Activated T-cell treated with anti-CD3 and anti-CD28 coated beads, Interleukin-2, amount 50 U/mL, for 72 hours (primary cell): ENCODE results near the gene DAG1. TPM values are rescaled to one million over a fixed set of nuclear protein-coding genes. Genes with fewer than 3 reads are reported as not detected.

Source experiments
- ATAC-seq, 2 donors: fragments of 150-1000 bp; cut with Tn5 transposase; replicated peaks in 1 of 2; 2 replicates each; pipeline ENCODE4 v1.10.0; 2021; ENCODE audit warnings: moderate library complexity in 2 of 2, mild to moderate bottlenecking in 1 of 2
- DNase-seq, 2 donors: peaks; one replicate each; pipeline ENCODE4 v3.0.0; 2021 to 2022; ENCODE audit warnings: mixed read lengths in 1 of 2
- H3K27ac Mint-ChIP-seq: one replicate; pipeline ENCODE4 v1.8.0; 2022; ENCODE audit warnings: mild to moderate bottlenecking, moderate library complexity, mixed read lengths
- H3K27me3 Mint-ChIP-seq: one replicate; pipeline ENCODE4 v1.8.0; 2022; ENCODE audit warnings: low read depth, mixed read lengths
- H3K36me3 Mint-ChIP-seq, 2 donors: one replicate each; pipeline ENCODE4 v1.8.0; 2022; ENCODE audit warnings: mixed read lengths in 2 of 2, mild to moderate bottlenecking in 1 of 2; ENCODE audit not compliant: insufficient read depth in 2 of 2
- H3K4me1 Mint-ChIP-seq: one replicate; pipeline ENCODE4 v1.8.0; 2022; ENCODE audit warnings: low read depth, mixed read lengths
- H3K4me3 Mint-ChIP-seq, 2 donors: one replicate each; pipeline ENCODE4 v1.8.0; 2022; ENCODE audit warnings: mild to moderate bottlenecking in 2 of 2, mixed read lengths in 2 of 2, moderate library complexity in 2 of 2
- H3K9me3 Mint-ChIP-seq, 2 donors: one replicate each; pipeline ENCODE4 v1.8.0; 2022; ENCODE audit warnings: mixed read lengths in 2 of 2
- total RNA-seq, 2 donors: library from RNA; stranded (reverse); gene quantifications; one replicate each; pipeline ENCODE4 v1.2.3, GENCODE V29; 2022

Gene DAG1
- total RNA-seq, 2 donors from 2014 or later: 9.1 to 10.3 TPM

DNA sequence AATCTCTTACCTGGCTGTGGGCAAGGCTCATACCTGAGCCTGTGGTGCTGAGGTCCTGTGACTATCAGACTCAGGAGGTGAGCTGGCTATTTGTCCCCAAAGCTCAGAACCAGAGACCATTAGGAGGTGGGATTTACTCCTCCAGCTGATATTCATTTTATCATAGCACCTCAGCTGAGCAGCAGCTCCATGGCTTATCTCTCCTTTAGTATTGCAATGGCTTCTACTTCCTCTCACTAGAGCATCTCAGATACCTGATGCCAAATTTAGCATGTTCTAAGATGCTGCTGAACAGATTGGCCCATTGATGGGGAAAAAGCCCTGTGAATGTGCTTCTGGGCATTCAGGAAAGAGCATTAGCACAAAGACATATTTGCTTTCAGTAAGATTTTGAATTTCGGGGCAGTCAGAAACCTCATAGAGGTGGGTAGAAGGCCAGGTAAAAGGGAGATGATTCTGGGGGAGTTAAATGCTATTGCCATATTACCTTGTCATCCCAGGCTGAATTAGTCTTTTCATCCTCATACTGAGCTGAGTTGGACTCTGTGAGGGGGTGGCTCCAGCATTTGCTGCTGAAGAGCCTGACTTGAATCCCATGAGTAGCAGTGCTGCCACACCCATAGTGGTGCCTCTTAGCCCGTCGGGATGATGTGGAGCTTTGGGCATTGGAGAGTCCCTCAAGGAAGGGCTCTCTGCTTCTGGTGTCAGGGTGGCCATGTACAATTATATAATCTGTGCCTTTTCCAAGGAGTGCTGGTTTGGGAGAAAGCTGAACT lies 86.6 kb downstream of the DAG1 start:
- H3K36me3 Mint-ChIP-seq: peaks cover 0 to 2% of the 10 kb centered on the region in 2 donors
- peaks cover 39% of the 10 kb centered on the region for H3K27me3 Mint-ChIP-seq
- no peak overlapping the region for H3K27ac Mint-ChIP-seq
- H3K9me3 Mint-ChIP-seq: no peaks in the 10 kb centered on the region
- peaks cover 23% of the 10 kb centered on the region for H3K4me1 Mint-ChIP-seq
- DNase-seq (no peak), ATAC-seq (no peak)
- no peak overlapping the region for H3K4me3 Mint-ChIP-seq

DNA sequence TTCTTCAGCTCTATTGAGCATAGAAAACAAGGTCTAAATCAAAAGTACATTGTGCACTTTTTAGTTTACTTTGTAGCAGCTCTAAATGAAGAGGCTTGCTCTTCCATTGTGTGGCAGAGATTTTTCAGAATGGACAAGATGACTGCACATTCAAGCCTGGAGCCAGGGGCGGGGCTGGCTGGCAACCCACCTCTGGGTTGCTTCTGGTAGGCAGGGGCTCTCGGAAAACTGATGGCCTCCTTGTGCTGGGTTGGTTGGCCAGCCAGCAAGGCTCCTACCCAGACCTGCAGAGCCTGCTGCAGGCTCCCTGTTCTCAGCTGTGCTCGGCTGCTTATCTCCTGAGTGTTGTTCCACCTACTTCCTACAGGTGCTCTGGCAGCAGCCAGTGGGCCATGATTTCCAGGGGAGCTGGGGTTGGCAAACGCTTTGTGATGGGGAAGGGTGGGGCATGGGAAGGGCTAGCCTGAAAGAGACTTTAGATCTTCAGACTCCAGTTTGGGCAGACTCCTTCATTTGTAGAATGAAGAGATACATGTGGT lies 93.0 kb downstream of the DAG1 start:
- Mint-ChIP-seq H3K9me3 (no peaks in the 10 kb centered on the region), H3K27me3 (peaks cover 8% of the 10 kb centered on the region), H3K4me1 (no peaks in the 10 kb centered on the region), H3K4me3 (no peak overlapping the region), H3K27ac (no peak overlapping the region), H3K36me3 (no peaks in the 10 kb centered on the region)
- ATAC-seq: no peak
- DNase-seq: no peak

DNA sequence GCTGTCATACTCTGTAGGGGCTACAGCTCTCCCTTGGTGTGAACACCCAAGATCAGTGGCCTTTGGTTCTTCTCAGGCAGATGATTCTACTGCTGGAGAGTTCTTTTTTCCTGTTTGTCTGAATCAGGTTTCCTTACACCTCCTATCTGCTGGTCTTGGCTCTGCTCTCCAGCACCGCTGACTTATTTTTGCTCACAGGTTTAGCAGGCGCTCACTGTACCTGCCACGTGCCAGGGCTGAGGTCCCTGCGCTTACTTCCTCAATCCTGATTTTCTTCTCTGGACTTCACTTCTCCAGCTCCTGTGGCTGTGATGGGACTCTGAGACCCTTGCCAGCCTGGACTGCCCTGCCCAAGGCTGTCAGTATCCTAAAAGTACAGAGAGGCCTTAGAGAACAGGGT lies 93.7 kb downstream of the DAG1 start:
- Mint-ChIP-seq H3K27me3 (peaks cover 1% of the 10 kb centered on the region), H3K4me3 (no peak overlapping the region), H3K36me3 (no peaks in the 10 kb centered on the region), H3K4me1 (no peaks in the 10 kb centered on the region), H3K27ac (no peak overlapping the region), H3K9me3 (no peaks in the 10 kb centered on the region)
- DNase-seq (no peak), ATAC-seq (no peak)

DNA sequence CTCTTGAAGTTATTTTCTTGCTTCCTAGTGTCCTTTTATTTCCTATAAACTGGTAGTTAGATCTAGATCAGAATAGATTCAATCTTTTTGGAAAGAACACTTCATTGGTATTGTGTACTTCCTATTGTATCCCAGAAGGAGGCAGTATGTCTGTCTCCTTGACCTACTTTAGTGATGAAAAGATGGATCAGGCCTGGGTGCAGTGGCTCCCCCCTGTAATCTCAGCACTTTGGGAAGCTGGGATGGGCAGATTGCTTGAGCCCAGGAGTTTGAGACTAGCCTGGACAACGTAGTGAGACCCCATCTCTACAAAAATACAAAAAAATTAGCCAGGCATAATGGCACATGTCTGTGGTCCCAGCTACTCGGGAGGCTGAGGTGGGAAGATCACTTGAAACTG lies 96.2 kb downstream of the DAG1 start:
- Mint-ChIP-seq H3K9me3 (no peaks in the 10 kb centered on the region), H3K27me3 (no peaks in the 10 kb centered on the region), H3K4me3 (no peak overlapping the region), H3K4me1 (no peaks in the 10 kb centered on the region), H3K36me3 (no peaks in the 10 kb centered on the region), H3K27ac (no peak overlapping the region)
- DNase-seq: no peak
- no peak for ATAC-seq

DNA sequence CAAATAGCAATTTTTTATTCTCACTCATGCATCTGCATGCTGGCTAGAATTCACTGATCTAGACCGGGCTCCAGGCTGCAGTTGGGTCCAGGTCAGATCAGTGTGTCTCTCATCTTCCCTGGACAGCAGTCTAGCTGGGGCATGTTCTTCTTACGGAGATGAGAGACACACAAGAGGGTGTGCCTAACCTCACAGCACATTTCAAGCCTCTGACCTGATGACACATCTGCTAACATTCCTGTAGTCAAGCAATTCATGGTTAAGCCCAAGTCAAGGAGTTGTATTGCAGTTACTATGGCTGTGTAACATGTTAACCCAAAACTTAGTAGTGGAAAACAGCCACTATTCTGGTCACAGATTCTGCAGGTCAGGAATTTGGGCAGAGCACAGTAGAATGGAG lies 97.3 kb downstream of the DAG1 start:
- Mint-ChIP-seq H3K9me3 (no peaks in the 10 kb centered on the region), H3K4me1 (no peaks in the 10 kb centered on the region), H3K27me3 (no peaks in the 10 kb centered on the region), H3K27ac (no peak overlapping the region), H3K36me3 (no peaks in the 10 kb centered on the region), H3K4me3 (no peak overlapping the region)
- DNase-seq: no peak
- ATAC-seq: no peak

DNA sequence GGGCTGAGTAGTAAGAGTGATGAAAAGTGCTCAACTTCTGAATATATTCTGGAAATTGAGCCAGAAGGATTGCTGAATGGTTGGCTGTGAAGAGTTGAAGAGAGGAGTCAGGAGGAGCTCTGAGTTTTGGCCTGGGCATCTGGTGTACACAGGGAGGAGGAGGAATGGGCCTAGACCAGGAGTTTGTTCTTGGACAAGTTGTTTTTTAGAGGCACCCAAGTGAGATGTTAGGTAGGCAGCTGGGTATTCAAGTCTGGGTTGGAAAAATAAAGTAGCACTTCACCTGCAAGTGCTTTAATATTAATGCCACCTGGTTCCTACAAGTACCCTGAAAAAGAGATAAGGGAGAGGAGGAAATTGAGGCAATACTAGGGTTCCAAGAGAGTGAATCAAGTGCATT lies 98.9 kb downstream of the DAG1 start:
- DNase-seq (no peak), ATAC-seq (no peak)
- Mint-ChIP-seq H3K4me1 (no peaks in the 10 kb centered on the region), H3K27ac (no peak overlapping the region), H3K4me3 (no peak overlapping the region), H3K27me3 (no peaks in the 10 kb centered on the region), H3K36me3 (no peaks in the 10 kb centered on the region), H3K9me3 (no peaks in the 10 kb centered on the region)

DNA sequence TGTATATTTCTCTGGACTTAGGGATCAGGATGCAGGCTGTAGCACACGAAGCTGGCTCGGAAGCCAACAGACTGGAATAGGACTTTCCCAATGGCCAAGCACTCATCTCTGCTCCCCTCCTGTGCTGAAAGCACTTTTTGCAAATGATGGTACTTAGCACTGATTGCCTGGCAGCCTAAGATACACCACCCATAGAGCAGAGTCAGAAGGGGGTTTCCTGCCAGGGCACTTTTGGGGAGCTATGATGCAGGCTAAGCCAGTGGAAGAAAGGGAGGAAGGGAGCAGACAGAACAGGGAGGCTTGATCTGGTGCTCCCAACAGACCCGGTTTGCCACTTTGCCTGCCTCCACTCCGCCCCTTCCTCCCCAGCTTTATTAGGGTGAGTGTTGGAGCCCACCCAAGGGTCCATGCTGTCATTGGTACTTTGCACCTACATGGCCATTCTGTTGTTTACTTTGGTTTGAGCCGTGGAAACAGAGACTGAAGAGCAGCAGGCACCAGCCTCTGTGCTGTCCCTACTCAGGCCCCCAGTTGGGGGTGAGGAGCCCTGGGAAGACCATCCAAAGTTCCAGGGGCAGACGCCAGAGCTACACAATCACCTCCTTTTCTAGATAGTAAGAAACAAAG lies 100.1 kb downstream of the DAG1 start:
- H3K4me1 Mint-ChIP-seq: no peaks in the 10 kb centered on the region
- H3K27me3 Mint-ChIP-seq: no peaks in the 10 kb centered on the region
- no peaks in the 10 kb centered on the region for H3K36me3 Mint-ChIP-seq
- H3K9me3 Mint-ChIP-seq: no peaks in the 10 kb centered on the region
- no peak for ATAC-seq
- no peak for DNase-seq
- H3K27ac Mint-ChIP-seq: no peak overlapping the region
- no peak overlapping the region for H3K4me3 Mint-ChIP-seq

DNA sequence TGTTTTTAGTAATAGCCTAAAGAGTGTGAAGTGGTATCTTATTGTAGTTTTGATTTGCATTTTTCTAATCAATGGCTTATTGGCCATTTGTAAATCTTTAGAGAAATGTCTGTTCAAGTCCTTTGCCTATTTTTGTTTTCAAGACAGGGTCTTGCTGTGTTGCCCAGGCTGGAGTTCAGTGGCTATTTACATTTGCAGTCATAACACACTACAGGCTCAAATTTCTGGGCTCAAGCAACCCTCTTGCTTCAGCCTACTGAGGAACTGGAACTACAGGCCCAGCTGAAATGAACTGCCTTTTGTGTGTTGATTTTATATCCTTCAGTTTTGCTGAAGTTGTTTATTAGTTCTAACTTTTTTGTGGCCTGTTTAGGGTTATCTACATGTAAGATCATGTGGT lies 112.1 kb downstream of the DAG1 start:
- DNase-seq (no peak), ATAC-seq (no peak)
- no peaks in the 10 kb centered on the region for H3K36me3 Mint-ChIP-seq
- no peak overlapping the region for H3K4me3 Mint-ChIP-seq
- no peaks in the 10 kb centered on the region for H3K9me3 Mint-ChIP-seq
- no peak overlapping the region for H3K27ac Mint-ChIP-seq
- no peaks in the 10 kb centered on the region for H3K27me3 Mint-ChIP-seq
- H3K4me1 Mint-ChIP-seq: no peaks in the 10 kb centered on the region

Other genes with a start within 250 kb of the DAG1 start
- gene C3orf62, start 193.0 kb upstream of the DAG1 start, total RNA-seq: 1 to 10 TPM; 4.6 to 7.0 TPM
- 10 to 100 TPM; 70.2 to 76.5 TPM for gene USP4, start 130.2 kb upstream of the DAG1 start, total RNA-seq
- gene GPX1, start 111.9 kb upstream of the DAG1 start, total RNA-seq: 100 to 1,000 TPM; 112 to 124 TPM
- gene RHOA, start 58.3 kb upstream of the DAG1 start, total RNA-seq: 100 to 1,000 TPM; 458 to 468 TPM
- 10 to 100 TPM; 22.0 to 23.4 TPM for gene TCTA, start 57.8 kb upstream of the DAG1 start, total RNA-seq
- gene AMT, start 47.8 kb upstream of the DAG1 start, total RNA-seq: 1 to 10 TPM; 7.4 to 7.5 TPM
- 10 to 100 TPM; 15.3 to 18.4 TPM for gene NICN1, start 40.9 kb upstream of the DAG1 start, total RNA-seq
- gene BSN, start 84.2 kb downstream of the DAG1 start, total RNA-seq: under 1 TPM; 0.17 to 0.21 TPM
- 100 to 1,000 TPM in 1 of 2 donors, 10 to 100 TPM in 1; 82.7 to 108 TPM for gene APEH, start 204.1 kb downstream of the DAG1 start, total RNA-seq
- 10 to 100 TPM; 27.9 to 29.8 TPM for gene MST1, start 219.2 kb downstream of the DAG1 start, total RNA-seq
- 10 to 100 TPM; 35.1 to 35.2 TPM for gene RNF123, start 219.3 kb downstream of the DAG1 start, total RNA-seq
- under 1 TPM; 0.19 to 0.72 TPM for gene AMIGO3, start 249.4 kb downstream of the DAG1 start, total RNA-seq